Measurements from ENCODE around the gene FRMD8.

The FRMD8 gene

GRCh38 chr11:65376138-65376713, 10.2 kb upstream of the FRMD8 start:
- no peak for DNase-seq

GRCh38 chr11:65377036-65377435, 9.4 kb upstream of the FRMD8 start:
- DNase-seq, result no peak

DNA sequence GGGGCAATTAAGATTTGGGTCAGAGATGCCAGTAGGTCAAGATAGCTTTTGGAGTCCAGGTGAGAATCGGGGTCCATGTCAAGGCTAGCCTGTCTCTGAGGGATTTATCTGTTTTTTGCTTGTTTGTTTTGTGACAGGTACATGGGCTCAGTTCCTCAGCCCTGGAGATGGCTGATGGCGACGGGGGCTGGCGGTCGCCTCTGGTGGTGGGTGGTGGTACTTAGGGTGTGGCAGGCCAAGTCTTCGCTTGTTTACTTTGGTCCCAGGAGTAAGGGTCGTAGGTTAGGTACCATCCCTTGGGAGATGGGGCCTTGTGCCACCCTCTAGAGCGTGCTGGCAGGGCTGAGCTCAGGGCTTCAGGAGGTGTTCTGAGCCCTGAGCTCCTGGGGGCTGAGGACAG, 8.7 kb upstream of the FRMD8 start:
- DNase-seq, result no peak

GRCh38 chr11:65378208-65378927, 8.1 kb upstream of the FRMD8 start:
- DNase-seq, result no peak

DNA sequence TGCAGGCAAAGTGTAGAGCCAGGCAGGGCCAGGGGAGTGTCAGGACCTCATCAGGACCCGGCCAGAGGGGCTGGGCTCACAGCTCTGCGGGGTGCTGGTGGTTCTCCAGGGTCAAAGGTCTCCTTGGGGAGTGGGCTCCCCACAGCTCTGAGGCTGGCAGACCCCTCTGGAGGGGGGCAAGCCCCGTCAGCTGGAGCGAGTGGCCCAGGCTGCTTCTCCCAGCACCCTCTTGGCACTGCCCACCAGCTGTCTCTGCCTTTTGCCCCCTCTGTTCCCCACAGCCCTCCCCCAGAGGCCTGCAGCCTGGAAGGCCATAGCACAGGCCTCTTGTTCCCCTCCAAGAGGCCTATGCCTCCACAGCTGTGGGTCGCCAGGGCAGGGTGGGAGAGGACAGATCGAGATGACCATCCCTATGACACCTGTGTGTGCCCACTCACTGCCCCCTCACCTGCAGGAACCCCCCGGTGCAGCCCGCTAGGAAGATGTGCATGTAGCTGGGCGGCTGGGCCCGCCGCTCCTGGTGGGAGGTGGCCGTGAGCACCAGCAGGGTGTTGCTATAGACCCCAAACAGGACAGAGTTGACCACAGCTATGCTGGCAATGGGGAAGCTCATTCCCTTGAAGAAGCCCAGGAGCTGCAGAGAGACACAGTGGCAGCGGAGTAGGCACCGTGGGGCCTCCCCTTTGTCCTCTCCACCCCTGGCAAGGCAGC, 7.4 kb upstream of the FRMD8 start:
- DNase-seq, result no peak

GRCh38 chr11:65379698-65380459, 6.6 kb upstream of the FRMD8 start:
- DNase-seq, result no peak

GRCh38 chr11:65380460-65381119, 5.8 kb upstream of the FRMD8 start:
- DNase-seq, result peak; percentile 14

GRCh38 chr11:65381716-65382032, 4.8 kb upstream of the FRMD8 start:
- DNase-seq, result no peak

DNA sequence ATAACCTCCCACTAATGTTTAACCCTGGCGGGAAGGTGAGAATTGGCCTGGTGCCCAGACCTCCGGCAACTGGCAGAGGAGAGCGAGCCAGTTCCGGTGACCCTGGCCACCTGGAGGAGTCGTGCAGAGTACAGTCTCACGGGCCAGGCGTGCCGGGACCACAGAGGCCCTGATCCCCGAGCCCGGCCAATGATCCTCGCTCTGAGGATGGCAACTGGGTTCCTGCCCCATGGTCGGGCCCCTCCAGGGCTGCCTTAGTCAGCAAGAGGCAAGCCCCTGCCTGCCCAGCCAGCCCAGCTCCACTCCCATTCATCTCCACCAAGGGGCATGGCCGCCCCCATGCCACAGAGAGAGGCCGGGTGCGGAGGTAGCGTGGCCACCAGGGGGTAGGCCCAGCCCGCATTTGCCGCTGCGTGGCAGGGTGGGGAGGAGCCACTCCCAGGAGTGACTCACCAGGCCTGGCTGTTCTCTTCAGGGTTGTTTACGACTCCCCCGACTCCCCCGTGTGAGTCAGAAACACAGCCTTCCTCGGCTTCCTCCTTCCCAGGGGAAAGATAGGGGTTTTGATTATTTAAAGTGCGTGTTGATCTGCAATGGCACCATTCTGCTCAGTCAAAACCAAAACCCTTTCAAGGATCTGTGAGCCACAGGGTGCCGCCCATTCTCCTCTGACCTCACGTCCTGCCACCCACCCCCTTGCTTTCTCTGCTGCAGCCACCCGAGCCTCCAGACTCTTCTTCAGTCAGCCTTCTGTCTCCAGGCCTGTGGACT, 4.2 kb upstream of the FRMD8 start, which contains the start of gene SLC25A45:
Gene SLC25A45, minus strand, starts transcription at position 614 of the 771 bp plus-strand sequence. CDS start 695 bp downstream, outside the sequence.
- peak; percentile 98 for DNase-seq

DNA sequence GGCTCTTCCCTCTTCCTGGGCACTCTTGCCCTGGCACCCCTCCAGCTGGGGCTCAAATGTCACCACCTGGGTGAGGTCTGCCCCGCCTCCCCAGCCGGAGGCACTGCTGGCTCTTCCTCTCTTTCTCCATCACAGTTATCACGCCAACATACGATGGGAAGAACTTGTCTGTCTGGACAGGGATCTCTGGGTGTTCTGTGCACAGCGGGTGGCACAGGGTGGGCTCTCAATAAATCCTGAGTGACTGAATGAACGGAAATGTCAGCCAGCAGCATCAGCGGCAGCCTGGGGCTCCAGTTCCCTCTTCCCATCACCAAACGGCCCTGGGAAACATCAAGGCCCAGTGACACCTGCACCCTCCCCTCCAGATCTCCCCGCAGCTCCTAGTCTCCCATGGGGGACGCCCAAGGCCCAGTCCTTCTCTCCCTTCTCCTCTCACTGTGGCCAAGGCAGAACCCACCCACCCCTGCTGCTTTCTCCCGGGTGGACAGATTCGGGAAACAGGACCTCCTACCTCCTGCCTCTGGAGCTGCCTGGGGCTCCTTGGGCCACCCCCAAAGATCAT, 3.6 kb upstream of the FRMD8 start:
- DNase-seq, result no peak

DNA sequence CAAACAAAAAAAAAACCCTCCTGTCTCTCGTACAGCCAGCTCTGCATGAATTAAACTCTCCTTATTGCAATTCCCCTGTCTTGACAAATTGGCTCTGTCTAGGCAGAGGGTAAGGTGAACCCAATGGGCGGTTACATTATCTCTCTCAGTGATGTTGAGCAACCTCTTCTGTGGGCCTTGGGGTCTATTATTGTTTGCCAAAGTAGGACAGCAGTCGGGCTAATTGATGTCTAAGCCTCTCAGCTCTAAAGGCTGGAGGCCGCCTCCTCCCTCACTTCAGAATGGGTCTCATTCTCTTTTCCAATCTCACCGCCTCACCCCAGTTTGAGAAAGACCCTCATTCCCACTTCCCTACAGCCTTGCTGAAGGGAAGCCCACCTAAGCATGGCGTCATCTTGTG, 2.7 kb upstream of the FRMD8 start:
- DNase-seq, result no peak

DNA sequence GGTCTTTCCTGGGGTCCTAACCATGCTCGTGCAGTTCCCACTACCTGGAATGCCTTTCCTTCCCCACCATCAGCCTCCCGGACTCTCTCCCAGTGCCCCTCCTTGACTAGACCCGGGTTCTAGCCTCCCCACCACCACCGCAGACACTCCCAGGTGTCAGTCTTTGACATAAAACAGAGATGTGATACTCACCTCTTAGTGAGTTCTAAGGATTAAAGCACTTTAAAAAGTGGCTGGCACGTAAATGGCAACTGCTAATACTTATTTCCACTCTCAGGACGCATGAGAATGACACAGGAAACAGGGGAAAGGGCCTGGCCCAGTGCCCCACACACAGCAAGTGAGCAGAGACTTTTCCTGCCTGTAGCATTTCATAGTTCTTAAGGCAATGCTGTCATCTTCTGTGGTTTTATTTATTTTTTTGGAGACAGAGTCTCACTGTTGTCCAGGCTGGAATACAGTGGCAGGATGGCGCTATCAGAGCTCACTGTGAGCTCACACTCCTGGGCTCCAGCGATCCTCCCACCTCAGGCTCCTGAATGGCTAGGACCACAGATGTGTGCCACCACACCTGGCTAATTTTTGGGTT, 2.0 kb upstream of the FRMD8 start:
- no peak for DNase-seq

GRCh38 chr11:65388731-65389130, 2.3 kb downstream of the FRMD8 start:
- DNase-seq, result no peak

- no peak for DNase-seq
Observed at GRCh38 chr11:65389294-65389980, 3.0 kb downstream of the FRMD8 start.

DNA sequence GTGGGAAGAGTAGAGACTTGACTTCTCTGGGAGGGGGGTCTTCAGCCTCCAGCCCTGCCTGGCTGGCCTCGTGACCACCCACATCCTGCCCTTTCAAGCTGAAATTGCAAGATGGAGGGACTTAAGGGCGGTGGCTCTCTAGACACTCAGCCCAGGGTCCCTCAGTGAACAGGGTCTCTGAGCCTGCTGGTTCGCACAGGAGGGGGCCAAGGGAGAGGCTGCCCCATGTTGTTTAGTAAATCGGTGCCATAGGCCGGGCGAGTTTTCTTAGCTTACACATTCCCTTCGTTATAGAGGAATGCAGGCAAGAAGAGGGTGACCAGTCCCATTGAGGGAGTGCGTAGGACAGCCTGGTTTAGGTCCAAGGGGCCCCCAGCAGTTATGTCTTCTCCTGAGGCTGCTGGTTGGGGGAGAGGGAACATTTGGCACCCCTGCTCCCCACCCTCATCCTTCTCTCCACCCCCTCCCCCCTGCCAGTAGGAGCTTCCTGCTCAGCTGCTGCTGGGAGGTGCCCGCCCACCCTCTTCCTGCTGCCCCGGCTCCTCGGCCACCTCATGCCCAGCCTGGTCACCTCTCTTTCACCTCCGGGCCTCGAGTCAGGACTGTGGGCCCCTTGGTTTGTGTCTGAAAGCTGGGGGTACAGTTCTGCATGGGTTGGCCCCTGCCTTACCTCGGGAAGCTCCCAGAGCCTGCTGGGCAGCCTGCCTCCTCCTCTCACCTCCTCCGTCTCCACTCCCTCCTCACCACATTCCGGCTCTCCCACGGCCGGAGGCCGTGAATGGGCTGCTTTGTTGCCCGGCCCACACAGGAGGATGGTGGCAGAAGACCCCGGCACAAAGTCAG, 3.9 kb downstream of the FRMD8 start:
- DNase-seq, result no peak

- DNase-seq, result no peak
Observed at GRCh38 chr11:65390996-65391395, 4.6 kb downstream of the FRMD8 start.

DNA sequence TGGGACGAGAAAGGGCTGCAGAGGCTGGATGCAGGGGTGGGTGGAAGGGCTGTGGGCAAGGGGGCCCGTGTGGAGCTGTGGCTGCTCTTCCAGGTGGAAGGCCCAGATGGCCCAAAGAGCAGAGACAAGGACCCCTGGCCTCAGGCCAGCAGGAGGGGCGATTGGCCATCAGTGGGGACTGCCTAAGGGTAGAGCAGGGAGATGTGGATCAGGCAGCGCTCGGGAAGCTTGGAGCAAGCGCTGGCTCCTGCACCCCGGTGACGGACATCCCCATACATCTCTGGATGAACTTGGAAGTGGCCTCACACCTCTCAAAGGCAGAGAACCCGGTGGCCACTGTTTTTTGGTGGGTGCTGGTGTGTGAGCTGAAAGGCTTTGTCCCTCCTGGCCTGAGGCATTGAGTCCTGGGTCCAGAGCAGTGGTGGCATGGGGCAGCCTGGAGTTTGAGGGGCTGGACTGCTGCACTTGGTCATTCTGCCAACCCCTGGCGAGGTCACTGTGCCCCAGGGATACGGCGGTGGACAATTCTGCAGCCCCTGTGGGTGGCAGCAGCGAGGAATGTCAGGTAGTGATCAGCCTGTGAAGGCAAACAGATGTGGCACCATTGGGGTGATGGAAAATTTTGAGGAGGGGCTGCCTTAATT, 5.9 kb downstream of the FRMD8 start:
- no peak for DNase-seq

GRCh38 chr11:65392899-65393298, 6.5 kb downstream of the FRMD8 start:
- DNase-seq, result no peak

DNA sequence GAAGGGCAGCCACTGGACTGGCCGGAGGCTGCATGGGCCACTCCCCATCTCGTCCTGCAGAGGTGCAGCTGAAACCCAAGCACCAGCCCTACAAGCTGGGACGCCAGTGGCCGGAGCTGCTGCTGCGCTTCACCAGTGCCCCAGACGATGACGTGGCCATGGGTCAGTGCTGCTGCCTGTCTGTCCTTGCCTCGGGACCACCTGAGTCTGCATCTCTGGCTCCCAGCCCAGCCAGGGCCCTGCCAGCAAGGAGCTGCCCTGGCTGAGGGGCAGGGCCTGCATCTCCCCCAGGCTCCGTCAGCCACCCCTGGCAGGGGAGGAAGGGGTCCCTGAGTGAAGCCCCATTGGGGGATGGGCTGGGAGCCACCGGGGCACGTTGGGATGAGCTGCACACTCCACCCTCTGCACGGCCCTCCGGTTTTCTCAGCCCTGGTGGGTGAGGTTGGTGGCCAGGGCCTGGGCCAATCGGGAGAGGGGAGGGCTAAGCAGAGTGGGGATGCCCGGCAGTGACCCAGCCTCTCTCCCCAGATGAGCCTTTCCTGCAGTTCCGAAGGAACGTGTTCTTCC, 7.2 kb downstream of the FRMD8 start:
- no peak for DNase-seq
